ENCODE measurements around the gene NDUFB5. TPM values are rescaled to one million over a fixed set of nuclear protein-coding genes. Genes with fewer than 3 reads are reported as not detected.

NDUFB5 gene
- polyA plus RNA-seq, 1 of the 3 experiments (the other 2 are of a cell fraction): 35.3 TPM

DNA sequence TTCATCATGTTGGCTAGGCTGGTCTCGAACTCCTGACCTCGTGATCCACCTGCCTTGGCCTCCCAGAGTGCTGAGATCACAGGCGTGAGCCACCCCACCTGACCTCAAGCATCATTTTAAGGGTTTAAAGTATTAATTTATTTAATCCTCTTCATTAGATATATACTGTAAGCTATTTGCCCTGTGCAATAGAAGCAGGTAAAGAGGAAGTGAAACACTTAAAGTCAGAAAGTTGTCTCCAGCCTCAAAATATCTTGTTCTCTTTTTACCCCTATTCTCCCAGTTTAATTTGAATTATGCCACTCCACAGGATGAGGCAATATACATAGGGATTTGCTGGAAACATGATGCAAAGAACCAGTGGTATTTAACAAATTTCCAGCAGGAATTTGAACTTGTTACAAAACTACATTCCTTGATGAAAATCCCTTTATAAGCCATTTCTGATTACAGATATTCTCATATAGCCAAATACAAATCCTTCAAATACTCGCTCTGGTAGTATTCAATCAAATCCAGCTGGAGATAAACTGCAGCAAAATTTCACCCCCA lies 2.0 kb downstream of the NDUFB5 start:
- Histone ChIP-seq H3K9me3 (no peaks in the 10 kb centered on the region), H3K79me2 (ENCODE audit: insufficient read depth) (peaks cover 96% of the 10 kb centered on the region), H2AFZ (ENCODE audit: low read depth) (no peak overlapping the region), H3K9me2 (no peaks in the 10 kb centered on the region), H3K36me3 (replicated peaks in 1 of 2; ENCODE audit: control insufficient read depth in 1 of 2, insufficient read depth in 2 of 2, low read length in 1 of 2) (peaks cover 24 to 27% of the 10 kb centered on the region in 2 experiments), H3K9ac (no peak overlapping the region), H3K27ac (ENCODE audit: low read depth in 2 of 2, low read length in 1 of 2) (no peak overlapping the region), H3F3A (replicated peaks; ENCODE audit: insufficient read depth) (peaks cover under 1% of the 10 kb centered on the region), H3K4me2 (no peak overlapping the region), H3K4me3 (ENCODE audit: low read depth in 2 of 2, low read length in 1 of 2) (no peak overlapping the region), H3K27me3 (ENCODE audit: insufficient read depth) (no peaks in the 10 kb centered on the region), H3K4me1 (ENCODE audit: control insufficient read depth in 1 of 2, insufficient read depth in 2 of 2, low read depth in 1 of 2, low read length in 1 of 2) (peaks cover 6 to 8% of the 10 kb centered on the region in 2 experiments; a peak in 2 of 4 replicates), H4K20me1 (ENCODE audit: insufficient read depth) (no peaks in the 10 kb centered on the region; the same call in 1 of the 2 replicates)
- TF ChIP-seq FOXM1 (IDR thresholded peaks at IDR 0.05; ENCODE audit: low read depth): no peak
- no peak for TF ChIP-seq SIN3A (IDR thresholded peaks at IDR 0.05; ENCODE audit: borderline replicate concordance, low read depth, low read length)
- TF ChIP-seq NRF1 (IDR thresholded peaks at IDR 0.05; ENCODE audit: low read depth, low read length): no peak
- no peak for TF ChIP-seq YY1 (IDR thresholded peaks at IDR 0.05; ENCODE audit: low read depth)
- TF ChIP-seq, protein P1, sequence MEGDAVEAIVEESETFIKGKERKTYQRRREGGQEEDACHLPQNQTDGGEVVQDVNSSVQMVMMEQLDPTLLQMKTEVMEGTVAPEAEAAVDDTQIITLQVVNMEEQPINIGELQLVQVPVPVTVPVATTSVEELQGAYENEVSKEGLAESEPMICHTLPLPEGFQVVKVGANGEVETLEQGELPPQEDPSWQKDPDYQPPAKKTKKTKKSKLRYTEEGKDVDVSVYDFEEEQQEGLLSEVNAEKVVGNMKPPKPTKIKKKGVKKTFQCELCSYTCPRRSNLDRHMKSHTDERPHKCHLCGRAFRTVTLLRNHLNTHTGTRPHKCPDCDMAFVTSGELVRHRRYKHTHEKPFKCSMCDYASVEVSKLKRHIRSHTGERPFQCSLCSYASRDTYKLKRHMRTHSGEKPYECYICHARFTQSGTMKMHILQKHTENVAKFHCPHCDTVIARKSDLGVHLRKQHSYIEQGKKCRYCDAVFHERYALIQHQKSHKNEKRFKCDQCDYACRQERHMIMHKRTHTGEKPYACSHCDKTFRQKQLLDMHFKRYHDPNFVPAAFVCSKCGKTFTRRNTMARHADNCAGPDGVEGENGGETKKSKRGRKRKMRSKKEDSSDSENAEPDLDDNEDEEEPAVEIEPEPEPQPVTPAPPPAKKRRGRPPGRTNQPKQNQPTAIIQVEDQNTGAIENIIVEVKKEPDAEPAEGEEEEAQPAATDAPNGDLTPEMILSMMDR (IDR thresholded peaks at IDR 0.05): no peak
- no peak for TF ChIP-seq TEAD4 (IDR thresholded peaks at IDR 0.05; ENCODE audit: borderline replicate concordance, insufficient read depth)
- POLR2A ChIA-PET: no interaction called here
- CTCF ChIA-PET: interaction anchor here (1.6 kb wide), 1 partner anchor 11 kb away, joined by 3 read pairs; no protein-coding TSS in a partner anchor
- DNase-seq: no peak
- WGBS (ENCODE audit: low lambda C conversion rate): 92% methylated on average over 4 of the region's 4 CpGs

DNA sequence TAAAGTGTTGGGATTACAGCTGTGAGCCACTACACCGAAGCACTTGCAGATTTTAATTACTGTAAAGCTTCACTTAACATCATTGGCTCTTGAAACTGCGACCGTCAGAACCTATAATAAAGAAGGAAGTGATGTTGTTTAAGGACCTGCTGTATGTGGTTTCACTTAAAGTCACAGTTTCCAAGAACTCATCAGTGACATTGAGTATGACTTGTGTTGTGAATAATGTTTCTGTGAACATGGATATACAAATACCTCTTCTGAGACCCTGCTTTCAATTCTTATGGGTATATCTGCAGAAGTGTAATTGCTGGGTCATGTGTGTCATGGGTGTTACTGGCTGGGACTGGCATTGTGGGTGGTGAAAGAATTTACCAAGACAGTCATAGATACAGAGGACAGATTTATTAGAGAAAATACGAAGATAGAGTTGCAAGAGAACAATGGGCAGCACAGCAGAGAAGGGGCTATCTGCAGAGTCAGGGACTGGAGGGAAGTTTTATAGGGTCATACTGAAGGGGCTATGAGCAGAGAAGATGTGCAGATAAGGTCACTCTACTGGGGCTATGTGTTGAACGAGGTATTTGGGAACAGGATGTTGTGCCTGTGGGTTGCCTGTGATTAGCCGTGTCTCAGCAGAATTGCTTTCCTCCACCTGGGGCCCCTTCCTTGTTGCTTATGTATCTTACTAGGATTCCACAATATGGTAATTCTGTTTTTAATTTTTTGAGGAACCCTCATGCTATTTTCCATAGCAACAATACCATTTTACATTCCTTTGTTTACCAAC lies 4.5 kb downstream of the NDUFB5 start:
- peaks cover 17 to 19% of the 10 kb centered on the region in 2 experiments for H3K36me3 ChIP-seq (replicated peaks in 1 of 2; ENCODE audit: control insufficient read depth in 1 of 2, insufficient read depth in 2 of 2, low read length in 1 of 2)
- peaks cover 5 to 7% of the 10 kb centered on the region in 2 experiments; a peak in 3 of 4 replicates for H3K4me1 ChIP-seq (ENCODE audit: control insufficient read depth in 1 of 2, insufficient read depth in 2 of 2, low read depth in 1 of 2, low read length in 1 of 2)
- no peak overlapping the region for H3K4me3 ChIP-seq (ENCODE audit: low read depth in 2 of 2, low read length in 1 of 2)
- H3K9ac ChIP-seq: no peak overlapping the region
- H3K9me2 ChIP-seq: no peaks in the 10 kb centered on the region
- no peak overlapping the region for H2AFZ ChIP-seq (ENCODE audit: low read depth)
- DNase-seq: no peak
- no peak overlapping the region for H3K27ac ChIP-seq (ENCODE audit: low read depth in 2 of 2, low read length in 1 of 2)
- CTCF ChIA-PET: no interaction called here
- H3K79me2 ChIP-seq (ENCODE audit: insufficient read depth): peaks cover 82% of the 10 kb centered on the region
- H3K9me3 ChIP-seq: no peaks in the 10 kb centered on the region
- 83% methylated on average over 6 of the region's 6 CpGs for WGBS (ENCODE audit: low lambda C conversion rate)
- POLR2A ChIA-PET: no interaction called here
- no peaks in the 10 kb centered on the region for H4K20me1 ChIP-seq (ENCODE audit: insufficient read depth)
- TF ChIP-seq GATA2 (CRISPR knock-in tag; IDR thresholded peaks at IDR 0.05): no peak
- TF ChIP-seq TEAD4 (IDR thresholded peaks at IDR 0.05; ENCODE audit: borderline replicate concordance, insufficient read depth): no peak
- TF ChIP-seq NRF1 (IDR thresholded peaks at IDR 0.05; ENCODE audit: low read depth, low read length): no peak
- TF ChIP-seq, protein P1 (IDR thresholded peaks at IDR 0.05): no peak
- TF ChIP-seq YY1 (IDR thresholded peaks at IDR 0.05; ENCODE audit: low read depth): no peak
- TF ChIP-seq RXRA (IDR thresholded peaks at IDR 0.05; ENCODE audit: borderline replicate concordance, low read depth): no peak
- TF ChIP-seq NFIC (IDR thresholded peaks at IDR 0.05; ENCODE audit: borderline replicate concordance): no peak
- TF ChIP-seq MEF2A (IDR thresholded peaks at IDR 0.05; ENCODE audit: borderline replicate concordance, low read depth): no peak
- TF ChIP-seq RAD21 (IDR thresholded peaks at IDR 0.05; ENCODE audit: low read length): no peak
- no peak for TF ChIP-seq GABPA (IDR thresholded peaks at IDR 0.05; ENCODE audit: low read depth)
- H3F3A ChIP-seq (replicated peaks; ENCODE audit: insufficient read depth): peaks cover 23% of the 10 kb centered on the region
- no peaks in the 10 kb centered on the region for H3K27me3 ChIP-seq (ENCODE audit: insufficient read depth)
- no peak overlapping the region for H3K4me2 ChIP-seq
